ENCODE results near the gene ATR. TPM values are rescaled to one million over a fixed set of nuclear protein-coding genes. Genes with fewer than 3 reads are reported as not detected.
"Not testable (repeated sequence)": the region's sequence is repeated elsewhere in the genome, so short reads cannot be mapped to it uniquely, and the experiment has no call there.

ATR gene
- total RNA-seq, 1 experiment from 2014 or later = 15.8 TPM

GRCh38 chr3:142569422-142569821, 9.1 kb downstream of the ATR start:
- not testable (repeated sequence) for H3K18ac ChIP-seq (ENCODE audit: insufficient read length, low read depth, low read length); H3K9ac ChIP-seq (ENCODE audit: extremely low read depth, insufficient read length, low read length); H4K8ac ChIP-seq (replicated peaks; ENCODE audit: insufficient read length, low read depth, low read length); H3K9me3 ChIP-seq (ENCODE audit: control insufficient read depth, low read depth, low read length); H3K27me3 Mint-ChIP-seq (ENCODE audit: low read depth); H3K4me1 ChIP-seq (ENCODE audit: insufficient read depth, low read length); H2AK5ac ChIP-seq (ENCODE audit: insufficient read length, low read length); H3K14ac ChIP-seq (ENCODE audit: insufficient read depth, low read length); H2BK5ac ChIP-seq (ENCODE audit: insufficient read length, low read length); H3K23me2 ChIP-seq (ENCODE audit: insufficient read length, low read depth, low read length, poor library complexity, severe bottlenecking); H4K20me1 ChIP-seq (ENCODE audit: control insufficient read depth, insufficient read depth, insufficient read length); H3K56ac ChIP-seq (ENCODE audit: insufficient read length, low read depth, low read length); H2BK12ac ChIP-seq (ENCODE audit: insufficient read length, low read depth, low read length); H3K79me2 ChIP-seq (ENCODE audit: insufficient read depth, low read length); H3K23ac ChIP-seq (ENCODE audit: insufficient read length, low read depth, low read length); H3K4me1 Mint-ChIP-seq; H4K91ac ChIP-seq (ENCODE audit: insufficient read length, low read depth, low read length); H2BK120ac ChIP-seq (ENCODE audit: low read depth, low read length, poor library complexity, severe bottlenecking); H3K4me3 Mint-ChIP-seq; H2AFZ ChIP-seq (ENCODE audit: low read length); H3K27me3 ChIP-seq (ENCODE audit: insufficient read depth, low read length); H2BK20ac ChIP-seq (ENCODE audit: low read depth, low read length, poor library complexity, severe bottlenecking); H3K4me2 ChIP-seq (ENCODE audit: insufficient read depth, insufficient read length, low read length); H3K27ac Mint-ChIP-seq; H2BK15ac ChIP-seq (ENCODE audit: low read depth, low read length); DNase-seq; H3K4ac ChIP-seq (ENCODE audit: low read depth, low read length); H3K9me3 Mint-ChIP-seq; H4K5ac ChIP-seq (ENCODE audit: insufficient read length, low read depth, low read length); H3K36me3 Mint-ChIP-seq (ENCODE audit: insufficient read depth in 1 of 3, low read depth in 3 of 3); H3K27ac ChIP-seq (ENCODE audit: insufficient read length, low read depth, low read length); H3K79me1 ChIP-seq (ENCODE audit: insufficient read depth, low read depth, low read length, poor library complexity, severe bottlenecking); H3T11ph ChIP-seq (ENCODE audit: low read length)
- WGBS (ENCODE audit: extremely low coverage, insufficient read length, low lambda C conversion rate) = no CpG with 5 or more reads among the region's 3 CpGs

Data from H9 (cell line).